GM10266 (cell line): ENCODE data around the gene WASL.

ENCODE experiments used
- DNase-seq: peaks from one replicate; pipeline ENCODE4 v3.0.0; 2012; ENCODE audit errors: extremely low spot score
- TF ChIP-seq, protein P1 (sequence below): IDR thresholded peaks from 2 replicates; pipeline ENCODE4 v1.5.1; 2012; ENCODE audit warnings: mild to moderate bottlenecking, low read depth; ENCODE audit not compliant: control insufficient read depth, insufficient read depth; ENCODE audit errors: missing control alignments

Gene WASL

DNA sequence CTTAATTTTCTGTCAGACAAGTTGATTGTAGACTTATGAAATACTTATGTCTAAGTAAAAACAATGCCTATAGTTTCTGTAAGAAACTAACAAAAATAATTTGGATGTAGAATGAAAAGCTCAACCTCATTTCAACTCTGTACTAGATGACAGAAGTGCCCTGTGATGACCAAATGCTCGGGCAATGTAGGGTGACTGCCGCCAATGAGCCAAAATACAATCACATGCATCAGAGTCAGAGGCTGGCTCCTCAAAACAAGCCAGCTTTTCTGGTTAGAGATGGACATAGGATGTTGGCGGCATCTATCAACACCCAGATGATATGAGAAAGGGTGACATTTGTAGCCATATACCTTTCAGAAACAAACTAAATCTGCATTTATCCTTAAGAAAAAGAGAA is 69.2 kb downstream of the WASL start:
- no peak for DNase-seq
- TF ChIP-seq, protein P1, sequence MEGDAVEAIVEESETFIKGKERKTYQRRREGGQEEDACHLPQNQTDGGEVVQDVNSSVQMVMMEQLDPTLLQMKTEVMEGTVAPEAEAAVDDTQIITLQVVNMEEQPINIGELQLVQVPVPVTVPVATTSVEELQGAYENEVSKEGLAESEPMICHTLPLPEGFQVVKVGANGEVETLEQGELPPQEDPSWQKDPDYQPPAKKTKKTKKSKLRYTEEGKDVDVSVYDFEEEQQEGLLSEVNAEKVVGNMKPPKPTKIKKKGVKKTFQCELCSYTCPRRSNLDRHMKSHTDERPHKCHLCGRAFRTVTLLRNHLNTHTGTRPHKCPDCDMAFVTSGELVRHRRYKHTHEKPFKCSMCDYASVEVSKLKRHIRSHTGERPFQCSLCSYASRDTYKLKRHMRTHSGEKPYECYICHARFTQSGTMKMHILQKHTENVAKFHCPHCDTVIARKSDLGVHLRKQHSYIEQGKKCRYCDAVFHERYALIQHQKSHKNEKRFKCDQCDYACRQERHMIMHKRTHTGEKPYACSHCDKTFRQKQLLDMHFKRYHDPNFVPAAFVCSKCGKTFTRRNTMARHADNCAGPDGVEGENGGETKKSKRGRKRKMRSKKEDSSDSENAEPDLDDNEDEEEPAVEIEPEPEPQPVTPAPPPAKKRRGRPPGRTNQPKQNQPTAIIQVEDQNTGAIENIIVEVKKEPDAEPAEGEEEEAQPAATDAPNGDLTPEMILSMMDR: no peak

DNA sequence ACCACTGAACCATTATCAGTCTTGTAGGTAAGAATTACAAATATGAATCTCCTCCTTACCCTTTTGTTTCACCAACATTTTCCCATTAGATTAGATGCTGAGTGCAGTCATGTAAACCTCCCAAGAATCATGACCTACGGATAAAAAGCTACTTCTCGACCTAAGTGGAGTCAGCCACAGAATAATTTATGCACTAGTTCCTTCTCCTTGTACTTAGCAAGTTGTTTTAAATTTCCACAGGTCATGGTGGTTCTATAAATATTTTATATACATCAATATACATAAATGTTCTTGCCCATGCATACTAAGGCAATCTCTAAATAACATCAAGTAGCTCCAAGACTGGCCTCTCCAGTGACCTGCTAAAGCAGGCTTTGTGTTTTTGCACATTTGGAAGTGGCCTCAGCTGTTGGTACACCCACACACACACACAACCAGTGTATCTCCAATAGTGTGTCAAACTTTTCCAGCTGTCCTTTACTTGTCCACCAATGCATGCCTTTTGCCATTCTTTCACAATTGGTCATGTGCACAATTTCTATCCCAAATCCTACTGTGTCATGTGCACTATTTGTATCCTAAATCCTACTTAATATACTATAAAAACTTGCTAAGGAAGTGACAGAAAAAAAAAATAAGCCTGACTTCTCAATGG is 71.6 kb downstream of the WASL start:
- no peak for DNase-seq
- TF ChIP-seq, protein P1: no peak

DNA sequence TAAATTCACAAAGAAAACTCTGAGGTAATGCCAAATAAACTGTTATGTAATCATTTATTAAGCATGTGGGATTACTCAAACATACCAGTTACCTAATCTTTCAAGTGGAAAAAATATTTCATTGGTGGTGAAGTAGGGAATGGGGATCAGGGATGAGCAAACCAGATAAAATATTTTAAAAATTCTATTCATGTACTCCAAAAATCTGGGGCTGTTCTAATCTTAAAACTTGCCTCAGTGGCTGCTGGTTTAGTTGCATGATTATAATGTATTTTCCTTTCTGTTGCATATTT is 73.7 kb downstream of the WASL start:
- TF ChIP-seq, protein P1: no peak
- no peak for DNase-seq

DNA sequence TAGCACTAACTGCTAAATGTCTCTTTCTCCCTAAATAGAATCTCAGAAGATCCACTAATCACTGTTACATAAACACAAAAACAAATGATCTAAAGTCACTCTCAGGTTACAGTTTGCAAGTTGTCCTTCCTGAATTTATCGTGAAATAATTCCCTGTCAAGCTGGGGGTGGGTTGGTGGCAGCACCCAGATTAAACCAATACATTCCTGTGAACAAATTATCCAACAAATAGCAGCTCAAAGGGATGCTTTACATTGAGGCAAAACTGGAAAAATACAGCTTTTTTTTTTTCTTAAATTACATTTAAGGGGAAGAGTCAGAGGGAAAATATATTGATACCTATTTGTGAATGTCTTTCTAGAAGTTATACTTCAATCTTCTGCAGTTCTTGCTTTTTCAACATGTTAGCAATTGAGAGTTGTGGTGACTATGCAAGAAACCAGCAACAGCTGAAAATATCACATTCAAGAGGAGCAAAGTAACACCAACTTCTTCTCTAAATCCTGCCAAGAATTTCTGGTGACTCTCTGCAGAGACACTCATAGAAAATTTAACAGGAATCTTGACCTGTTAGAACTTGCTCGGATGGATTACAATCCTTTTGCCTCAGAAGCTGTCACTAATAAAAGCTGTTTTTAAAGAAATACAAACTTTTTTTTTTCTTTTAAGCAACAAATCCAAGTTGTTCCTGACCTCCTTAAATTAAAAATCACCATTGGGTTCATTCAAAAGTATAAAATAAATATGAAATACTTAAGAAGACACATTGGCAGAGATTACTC is 74.2 kb downstream of the WASL start:
- no peak for DNase-seq
- TF ChIP-seq, protein P1: no peak

DNA sequence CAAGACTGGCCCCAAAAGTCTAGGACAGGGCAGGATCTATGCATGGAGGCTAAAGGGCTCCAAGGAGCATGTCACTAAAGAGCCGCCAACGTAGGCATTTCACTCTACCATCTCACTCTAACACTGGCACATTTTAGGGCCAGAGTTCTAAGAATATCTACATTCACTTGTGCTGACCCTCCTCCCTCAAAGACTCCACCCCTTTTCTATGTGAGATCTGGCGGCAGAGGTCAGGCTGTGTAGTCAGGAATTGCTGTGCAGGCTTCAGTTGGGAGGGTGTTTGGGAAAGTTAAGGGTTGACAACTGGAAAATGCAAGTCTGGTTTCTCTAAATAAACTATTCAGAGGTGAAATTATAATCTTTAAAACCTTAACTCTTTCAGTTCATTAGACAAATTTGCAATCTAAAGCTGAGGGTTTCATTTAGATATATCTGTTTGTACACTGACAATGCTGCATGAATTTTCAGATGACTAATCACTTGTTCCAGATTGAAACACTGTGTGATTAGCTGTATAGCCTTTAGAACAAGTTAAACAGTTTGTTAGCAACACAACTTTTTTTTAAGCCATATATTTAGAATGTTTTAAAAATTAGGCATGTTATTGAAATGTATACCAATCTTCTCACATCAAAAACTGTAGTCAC is 74.9 kb downstream of the WASL start:
- DNase-seq: no peak
- TF ChIP-seq, protein P1: no peak

DNA sequence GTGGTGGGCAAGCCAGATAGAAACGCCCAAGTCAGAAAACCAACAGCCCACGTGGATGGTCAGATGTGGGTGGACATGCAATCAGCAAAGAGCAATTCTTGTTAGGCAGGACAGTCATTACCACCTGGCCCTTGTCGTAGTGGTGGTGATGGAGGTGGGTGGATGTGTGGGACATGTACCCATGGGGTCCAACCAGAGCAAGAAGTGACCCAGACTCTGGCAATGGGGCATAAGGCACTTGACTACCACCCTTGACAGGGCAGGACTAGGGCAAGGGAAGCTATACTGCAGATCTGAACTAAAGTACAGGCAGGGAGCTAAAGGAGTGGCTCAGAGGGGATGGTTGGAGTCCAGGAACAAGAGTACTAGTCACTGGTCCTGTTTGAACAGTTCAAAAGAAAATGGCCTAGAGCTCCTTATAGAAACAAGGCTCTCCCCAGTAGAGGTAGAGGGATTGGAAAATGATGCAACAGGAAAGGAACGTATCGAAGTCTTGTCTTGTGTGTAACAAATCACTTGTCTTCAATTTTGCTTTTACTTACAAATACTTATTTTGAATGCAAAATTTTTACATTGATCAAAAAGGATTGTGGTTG is 75.6 kb downstream of the WASL start:
- DNase-seq: no peak
- TF ChIP-seq, protein P1: no peak
